Ishikawa (cell line): ENCODE measurements around the gene CDHR3.

Experiments used
- FOXM1 ChIP-seq: IDR thresholded peaks from 2 replicates; pipeline ENCODE4 v1.6.1; 2012; ENCODE audit warnings: low read depth, borderline replicate concordance
- RAD21 ChIP-seq: IDR thresholded peaks from 2 replicates; pipeline ENCODE4 v1.6.1; 2012; ENCODE audit warnings: low read depth

GRCh38 chr7:106063024-106063423, 100.0 kb downstream of the CDHR3 start:
- TF ChIP-seq FOXM1 (no peak), RAD21 (no peak)
